Activated CD4-positive, alpha-beta T cell treated with anti-CD3 and anti-CD28 coated beads for 24 hours (primary cell): ENCODE results near the gene CYB5RL.
"Not testable (repeated sequence)": the region's sequence is repeated elsewhere in the genome, so short reads cannot be mapped to it uniquely, and the experiment has no call there.

Experiments used
- DNase-seq, 2 donors: peaks; one replicate each; pipeline ENCODE4 v3.0.0-alpha.2; 2020; ENCODE audit warnings: low read depth in 2 of 2

Gene CYB5RL

DNA sequence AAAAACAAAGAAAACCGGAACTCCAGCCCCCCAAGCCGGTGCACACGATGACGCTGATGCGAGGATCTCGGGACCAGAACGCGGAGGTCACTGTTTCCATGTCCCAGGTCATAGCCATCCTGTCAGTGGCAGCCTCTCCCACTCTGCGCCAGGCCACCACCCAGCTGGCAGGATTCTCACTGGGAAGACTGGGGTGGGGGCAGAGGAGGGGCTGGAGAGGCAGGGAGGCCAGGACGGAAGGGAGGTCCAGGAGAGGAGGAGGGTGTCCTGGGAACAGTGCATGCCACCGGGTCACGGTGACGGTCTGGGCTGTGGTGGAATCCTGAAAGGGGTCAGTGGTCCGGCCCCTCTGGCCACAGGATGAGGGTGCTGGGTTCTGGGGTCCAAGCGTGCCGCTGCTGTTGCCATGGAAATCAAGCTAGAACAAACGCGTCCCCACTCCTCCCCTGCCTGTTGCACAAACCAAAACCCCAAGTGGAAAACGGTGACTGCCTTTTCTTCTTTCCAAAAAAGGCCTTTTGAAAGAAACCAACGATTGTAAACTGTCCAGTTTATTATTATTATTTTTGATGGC, 26.2 kb upstream of the CYB5RL start:
- DNase-seq: no peak

GRCh38 chr1:54225378-54225777, 25.5 kb upstream of the CYB5RL start:
- no peak for DNase-seq

DNA sequence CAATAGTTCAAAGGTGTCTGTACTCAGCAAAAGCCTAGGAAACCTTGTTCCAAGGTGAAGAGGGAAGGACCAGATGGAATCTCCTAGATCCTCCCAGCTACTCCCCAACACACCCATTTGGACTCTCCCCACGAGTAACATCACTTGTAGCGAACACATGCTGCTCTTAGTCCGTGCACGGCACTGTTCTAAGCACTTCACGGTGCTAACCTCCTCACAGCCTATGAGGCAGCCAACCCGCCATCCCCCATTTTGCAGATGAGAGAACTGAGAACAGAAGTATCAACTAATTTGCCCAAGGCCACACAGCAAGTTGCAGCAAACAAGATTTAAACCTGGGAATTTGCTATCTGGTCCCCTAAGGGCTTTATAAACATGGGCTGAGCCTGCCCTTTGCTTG, 24.4 kb upstream of the CYB5RL start:
- no peak for DNase-seq

- DNase-seq: no peak
Measured at GRCh38 chr1:54223441-54224202, 23.8 kb upstream of the CYB5RL start.

- no peak for DNase-seq
Measured at GRCh38 chr1:54222711-54223110, 22.9 kb upstream of the CYB5RL start.

DNA sequence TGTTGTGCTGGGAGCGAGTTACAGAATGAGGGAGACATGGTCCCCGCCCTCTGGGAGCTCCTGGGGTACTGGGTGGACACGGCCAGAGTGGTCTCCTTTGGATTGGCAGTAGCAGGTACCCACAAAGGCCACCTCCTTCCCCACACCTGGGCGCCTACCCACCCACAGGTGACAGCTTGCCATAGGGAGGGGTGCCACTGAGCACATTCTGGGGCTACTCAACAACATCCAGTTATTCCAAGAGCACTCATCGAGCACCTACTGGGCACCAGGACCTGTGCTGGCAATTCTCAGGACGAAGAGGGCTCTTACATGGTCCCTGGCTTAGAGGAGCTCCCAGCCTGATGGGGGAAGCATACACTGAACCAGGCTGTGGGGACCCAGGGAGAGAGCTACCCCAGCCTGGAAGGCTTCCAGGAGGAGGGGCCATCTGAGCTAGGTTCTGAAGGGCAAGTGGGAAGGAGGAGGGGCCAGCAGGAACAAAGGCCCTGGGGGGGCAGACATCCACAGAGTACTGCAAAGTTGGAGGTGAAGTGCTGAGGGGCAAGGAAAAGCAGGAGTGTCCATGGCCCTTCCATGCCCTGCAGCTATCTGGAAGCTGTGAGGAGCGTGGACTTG, 22.1 kb upstream of the CYB5RL start:
- DNase-seq: no peak

- DNase-seq: no peak
Measured at GRCh38 chr1:54221113-54221834, 21.4 kb upstream of the CYB5RL start.

GRCh38 chr1:54220004-54220811, 20.4 kb upstream of the CYB5RL start:
- DNase-seq: no peak

GRCh38 chr1:54219688-54220003, 19.8 kb upstream of the CYB5RL start:
- no peak for DNase-seq

DNA sequence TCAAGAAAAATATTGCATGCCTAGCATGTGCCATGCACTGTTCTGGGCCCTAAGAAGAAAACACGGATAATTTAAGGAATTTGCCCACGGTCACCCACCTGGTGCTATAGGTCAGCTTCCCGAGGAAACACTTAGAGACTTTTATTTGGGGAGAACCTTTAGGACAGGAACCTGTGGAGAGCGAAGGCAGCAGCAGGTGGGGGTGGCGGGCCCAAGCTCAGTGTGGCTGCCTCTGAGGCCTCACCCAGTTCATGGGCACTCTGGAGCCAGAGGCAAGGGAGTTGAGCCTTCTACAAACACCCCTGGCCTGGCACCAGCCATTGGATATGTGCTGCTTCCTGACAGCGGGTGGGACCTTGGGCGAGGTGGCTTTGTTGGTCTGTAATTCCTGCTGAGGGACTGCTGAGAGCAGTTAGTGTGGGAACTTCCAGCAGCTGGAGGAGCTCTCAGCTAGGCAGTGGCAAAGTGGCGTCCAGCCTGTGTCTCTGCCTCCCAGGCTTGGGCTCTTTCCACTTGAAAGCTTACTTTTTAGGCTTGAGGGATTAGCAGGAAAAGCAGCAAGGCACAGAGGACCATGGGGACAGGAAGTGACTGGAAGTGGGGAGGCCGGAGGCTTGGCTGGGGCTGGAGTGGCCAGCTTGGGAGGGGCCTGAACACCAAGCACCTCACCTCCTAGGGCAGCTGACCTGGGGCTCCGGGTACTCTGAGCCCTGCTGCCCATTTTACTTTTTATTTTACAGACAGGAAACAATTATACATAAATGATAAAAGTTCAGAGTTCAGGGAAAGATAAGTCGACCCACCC, 19.3 kb upstream of the CYB5RL start:
- DNase-seq: no peak

DNA sequence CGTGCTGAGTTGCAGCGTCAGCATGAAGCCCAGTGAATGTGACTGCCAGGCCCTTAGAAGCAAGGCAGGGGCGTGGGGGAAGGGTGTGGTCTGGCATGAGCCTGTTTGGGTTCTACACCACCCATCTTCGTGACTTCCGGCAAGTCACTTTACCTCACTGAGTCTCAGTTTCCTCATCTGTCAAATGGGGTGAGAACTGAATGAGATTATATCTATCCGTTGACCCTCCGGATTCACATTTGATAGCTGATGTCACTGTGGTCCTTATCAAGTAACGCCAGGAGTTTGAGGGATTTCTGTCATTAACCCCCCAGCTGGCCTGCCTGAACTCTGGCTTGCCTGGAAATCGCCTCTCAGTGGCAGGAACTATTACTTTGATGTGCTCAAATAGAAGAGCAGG, 15.7 kb upstream of the CYB5RL start:
- no peak for DNase-seq

- DNase-seq: no peak
Measured at GRCh38 chr1:54212872-54213271, 13.0 kb upstream of the CYB5RL start.

GRCh38 chr1:54207896-54208295, 8.1 kb upstream of the CYB5RL start:
- not testable (repeated sequence) for DNase-seq

DNA sequence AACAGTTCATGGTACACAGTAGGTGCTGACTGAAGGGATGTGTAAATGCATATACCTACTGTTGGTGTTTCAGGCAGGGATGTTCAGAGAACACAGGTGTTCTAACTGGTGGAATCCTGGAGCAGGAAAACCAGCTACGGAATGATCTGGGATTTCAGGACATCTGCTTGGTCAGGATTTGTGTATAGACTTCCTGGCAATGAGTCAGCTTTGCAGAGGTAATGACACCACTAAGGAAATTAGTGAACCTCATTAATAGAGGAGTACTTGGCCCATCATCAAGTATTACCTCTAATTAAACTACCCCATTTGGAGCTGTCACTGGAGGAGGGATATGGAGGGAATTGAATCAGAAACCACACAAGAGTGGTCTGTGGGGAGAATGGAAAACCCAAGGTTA, 7.5 kb upstream of the CYB5RL start:
- DNase-seq: no peak

- DNase-seq: no peak
Measured at GRCh38 chr1:54204199-54204598, 4.4 kb upstream of the CYB5RL start.

DNA sequence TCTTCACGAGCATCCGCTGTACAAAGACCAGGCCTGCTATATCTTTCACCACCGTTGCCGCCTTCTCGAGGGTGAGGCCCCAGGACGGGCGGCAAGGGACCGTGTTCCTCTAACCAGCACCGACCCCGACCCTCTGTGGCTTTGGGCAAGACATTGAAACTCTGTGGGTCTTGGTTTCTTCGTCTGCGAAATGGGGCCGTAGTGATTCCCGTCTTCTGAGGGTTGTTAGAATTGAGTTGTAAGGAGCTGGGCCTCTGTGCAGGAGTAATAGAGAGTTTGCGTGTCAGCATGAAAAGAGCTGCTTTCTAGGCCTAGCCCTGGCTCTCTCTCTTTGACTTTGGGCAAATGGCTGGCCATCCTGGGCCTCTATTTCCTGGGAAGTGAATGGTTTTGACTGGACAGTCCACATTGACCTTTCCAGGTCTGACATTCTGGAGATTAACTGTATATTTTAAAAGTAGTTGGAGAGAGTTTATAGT, 728 bp upstream of the CYB5RL start:
- no peak for DNase-seq

- DNase-seq: no peak
Measured at GRCh38 chr1:54199151-54199764, 572 bp downstream of the CYB5RL start.

- DNase-seq: no peak
Measured at GRCh38 chr1:54193453-54193852, 6.4 kb downstream of the CYB5RL start.

DNA sequence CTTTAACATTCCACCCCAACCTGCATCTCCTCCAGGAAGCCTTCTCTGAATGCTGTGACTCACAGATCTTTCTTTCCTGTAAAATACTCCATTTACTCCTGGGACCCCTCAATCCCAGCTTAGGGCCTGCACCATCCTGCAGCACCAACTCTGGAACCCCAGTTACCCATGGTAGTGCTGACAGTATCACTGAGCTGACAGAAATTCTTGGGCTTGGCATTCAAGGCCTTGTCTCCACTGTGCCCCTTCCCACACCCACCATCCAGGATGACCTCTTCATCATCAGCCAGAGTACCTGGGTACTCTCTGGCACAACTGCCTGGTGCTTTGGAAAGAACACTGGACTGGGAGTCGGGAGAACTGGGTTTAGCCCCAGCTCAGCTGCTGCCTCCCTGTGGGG, 8.3 kb downstream of the CYB5RL start:
- no peak for DNase-seq

DNA sequence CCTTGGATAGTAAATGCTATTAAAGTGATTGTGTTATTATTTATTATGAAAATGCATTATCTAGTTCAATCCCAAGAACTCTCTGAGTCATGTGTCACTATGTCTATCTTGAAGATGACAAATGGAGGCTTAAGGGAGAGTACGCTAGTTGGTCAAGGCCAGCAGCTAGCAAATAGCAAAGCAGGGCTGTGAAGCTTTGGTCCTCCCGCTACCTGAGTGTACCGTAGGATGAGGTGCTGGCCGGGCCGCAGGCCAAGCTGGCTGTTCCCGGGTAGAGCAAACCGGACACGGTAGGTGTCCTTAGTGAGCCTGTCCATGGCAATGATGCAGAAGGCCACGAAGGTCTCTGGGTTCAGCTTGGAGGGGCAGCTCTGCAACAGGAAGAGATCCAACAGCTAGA, 9.3 kb downstream of the CYB5RL start:
- DNase-seq: no peak

- DNase-seq: no peak
Measured at GRCh38 chr1:54188291-54188690, 11.5 kb downstream of the CYB5RL start.
